KMS-11 (cell line): ENCODE data around the gene NFKBIB.

ENCODE experiments used
- H2AFZ ChIP-seq: fragments of 200-600 bp; sonication (generic); 2 replicates; pipeline ENCODE4 v1.6.1; 2016; ENCODE audit warnings: antibody characterized with exemption, mixed run types, low read depth
- H3K27ac ChIP-seq: fragments of 200-600 bp; sonication (generic); 2 replicates; pipeline ENCODE4 v1.6.1; 2016; ENCODE audit warnings: mild to moderate bottlenecking, mixed run types
- H3K27me3 ChIP-seq: fragments of 200-600 bp; sonication (generic); 2 replicates; pipeline ENCODE4 v1.6.1; 2017; ENCODE audit warnings: mild to moderate bottlenecking, low read depth, mixed run types, moderate library complexity; ENCODE audit not compliant: insufficient read depth
- H3K36me3 ChIP-seq: fragments of 200-600 bp; sonication (generic); 2 replicates; pipeline ENCODE4 v1.6.1; 2017; ENCODE audit warnings: mild to moderate bottlenecking, mixed run types; ENCODE audit not compliant: insufficient read depth
- H3K4me1 ChIP-seq: fragments of 200-600 bp; sonication (generic); 2 replicates; pipeline ENCODE4 v1.6.1; 2016; ENCODE audit warnings: mild to moderate bottlenecking, low read depth, mixed run types; ENCODE audit not compliant: poor library complexity, severe bottlenecking
- H3K4me2 ChIP-seq: fragments of 200-600 bp; sonication (generic); 2 replicates; pipeline ENCODE4 v1.7.0; 2016; ENCODE audit warnings: mild to moderate bottlenecking, mixed run types
- H3K4me3 ChIP-seq: fragments of 200-600 bp; sonication (generic); IDR thresholded peaks from 2 replicates; pipeline ENCODE4 v1.6.1; 2017; ENCODE audit warnings: low read depth, low read length, mixed read lengths; ENCODE audit not compliant: insufficient read depth
- H3K79me2 ChIP-seq: fragments of 200-600 bp; sonication (generic); 2 replicates; pipeline ENCODE4 v1.6.1; 2016; ENCODE audit warnings: low read depth, mixed run types; ENCODE audit not compliant: insufficient read depth
- H3K9ac ChIP-seq: fragments of 200-600 bp; sonication (generic); 2 replicates; pipeline ENCODE4 v1.6.1; 2016; ENCODE audit warnings: mild to moderate bottlenecking, mixed run types
- H4K20me1 ChIP-seq: fragments of 200-600 bp; sonication (generic); 2 replicates; pipeline ENCODE4 v1.6.1; 2016; ENCODE audit warnings: mild to moderate bottlenecking, mixed run types; ENCODE audit not compliant: insufficient read depth
- TF ChIP-seq, protein P1 (sequence below): fragments of 200-600 bp; sonication (generic); conservative IDR thresholded peaks from 2 replicates; pipeline ENCODE4 v1.6.1; 2017; ENCODE audit warnings: low read depth, mild to moderate bottlenecking, antibody characterized with exemption, low read length, moderate library complexity, mixed read lengths

Gene NFKBIB

DNA sequence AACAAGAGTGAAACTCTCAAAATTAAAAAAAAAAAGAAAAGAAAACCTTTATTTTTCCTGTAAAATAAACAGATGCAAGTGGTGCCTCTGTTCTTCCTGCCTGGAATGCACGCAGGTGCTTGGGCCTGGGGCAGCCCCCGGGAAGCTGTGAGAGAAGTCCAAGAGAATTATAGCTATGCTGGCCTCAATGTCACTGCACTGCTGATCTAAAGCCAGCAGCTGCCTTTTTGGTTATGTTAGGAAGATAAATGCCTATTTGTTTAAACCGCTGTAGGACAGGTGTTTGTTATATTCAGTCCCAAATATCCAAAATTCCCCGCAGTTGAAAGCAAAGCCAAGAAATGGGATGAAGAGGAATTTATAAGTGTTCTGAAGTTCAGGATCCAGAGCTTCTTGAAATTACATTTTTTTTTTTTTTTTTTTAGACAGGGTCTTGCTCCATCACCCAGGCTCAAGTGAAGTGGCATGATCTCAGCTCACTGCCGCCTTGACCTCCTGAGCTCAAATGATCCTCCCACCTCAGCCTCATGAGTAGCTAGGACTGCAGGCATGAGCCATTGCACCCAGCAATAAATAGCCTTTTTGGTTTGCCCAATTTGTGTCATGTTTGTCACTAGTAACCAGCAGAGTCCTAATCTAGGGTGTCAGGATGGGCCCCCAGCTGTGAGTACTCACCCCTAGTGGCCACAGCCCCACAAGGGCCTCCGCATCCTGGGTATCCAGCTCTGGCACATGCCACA lies 23.9 kb upstream of the NFKBIB start:
- no peaks in the 10 kb centered on the region for H3K36me3 ChIP-seq
- H3K9ac ChIP-seq = no peak overlapping the region
- no peak overlapping the region for H3K27ac ChIP-seq
- H2AFZ ChIP-seq = no peak overlapping the region
- no peaks in the 10 kb centered on the region for H3K27me3 ChIP-seq
- H3K4me1 ChIP-seq = peaks cover 18% of the 10 kb centered on the region
- TF ChIP-seq, protein P1, sequence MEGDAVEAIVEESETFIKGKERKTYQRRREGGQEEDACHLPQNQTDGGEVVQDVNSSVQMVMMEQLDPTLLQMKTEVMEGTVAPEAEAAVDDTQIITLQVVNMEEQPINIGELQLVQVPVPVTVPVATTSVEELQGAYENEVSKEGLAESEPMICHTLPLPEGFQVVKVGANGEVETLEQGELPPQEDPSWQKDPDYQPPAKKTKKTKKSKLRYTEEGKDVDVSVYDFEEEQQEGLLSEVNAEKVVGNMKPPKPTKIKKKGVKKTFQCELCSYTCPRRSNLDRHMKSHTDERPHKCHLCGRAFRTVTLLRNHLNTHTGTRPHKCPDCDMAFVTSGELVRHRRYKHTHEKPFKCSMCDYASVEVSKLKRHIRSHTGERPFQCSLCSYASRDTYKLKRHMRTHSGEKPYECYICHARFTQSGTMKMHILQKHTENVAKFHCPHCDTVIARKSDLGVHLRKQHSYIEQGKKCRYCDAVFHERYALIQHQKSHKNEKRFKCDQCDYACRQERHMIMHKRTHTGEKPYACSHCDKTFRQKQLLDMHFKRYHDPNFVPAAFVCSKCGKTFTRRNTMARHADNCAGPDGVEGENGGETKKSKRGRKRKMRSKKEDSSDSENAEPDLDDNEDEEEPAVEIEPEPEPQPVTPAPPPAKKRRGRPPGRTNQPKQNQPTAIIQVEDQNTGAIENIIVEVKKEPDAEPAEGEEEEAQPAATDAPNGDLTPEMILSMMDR = no peak
- no peak overlapping the region for H3K4me3 ChIP-seq
- no peak overlapping the region for H3K4me2 ChIP-seq
- H3K79me2 ChIP-seq = no peaks in the 10 kb centered on the region
- no peaks in the 10 kb centered on the region for H4K20me1 ChIP-seq

DNA sequence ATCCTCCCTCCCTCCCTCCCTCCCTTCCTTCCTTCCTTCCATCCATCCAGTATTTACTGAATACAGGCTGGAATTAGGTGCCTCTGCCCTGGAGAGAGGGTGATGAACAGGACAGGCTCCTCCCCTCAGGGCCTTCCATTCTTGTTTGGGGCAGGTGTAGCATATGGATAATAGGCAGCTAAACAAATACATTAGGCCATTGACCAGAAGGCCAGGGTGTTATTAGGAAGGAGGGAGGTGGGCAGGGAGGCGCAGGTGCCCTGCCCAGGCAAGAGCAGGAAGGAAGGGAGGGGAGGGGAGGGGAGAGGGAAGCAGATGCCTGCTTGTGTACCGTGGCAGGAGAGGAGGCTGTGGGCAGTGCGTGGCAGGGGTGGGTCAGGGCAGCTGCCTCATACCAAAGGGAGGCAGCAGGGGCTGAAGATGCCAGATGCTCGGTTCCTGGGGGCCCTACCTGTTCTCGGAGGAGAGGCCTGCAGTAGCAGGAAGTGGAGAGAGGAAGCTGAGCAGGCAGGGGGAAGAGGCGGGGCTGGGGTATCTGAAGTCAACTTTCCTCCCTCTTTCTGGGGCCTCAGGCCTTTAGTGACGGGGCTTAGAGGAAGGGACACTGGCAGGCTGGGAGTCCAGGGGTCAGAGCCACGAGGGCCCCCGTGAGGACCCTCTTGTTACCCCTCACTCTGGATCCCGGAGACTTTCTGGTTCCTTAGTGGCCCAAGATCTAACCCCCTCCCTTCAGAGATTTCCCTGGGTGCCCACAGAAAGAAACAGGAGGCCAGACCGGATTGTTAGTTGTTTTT lies 21.8 kb upstream of the NFKBIB start, which contains the start of gene RINL:
Gene RINL (minus strand): TSS at position 495 of the 794 bp plus-strand sequence. CDS start 1,533 bp downstream, outside the sequence.
- peak within 1 kb of the TSS; percentile 51 for H3K9ac ChIP-seq
- H3K27me3 ChIP-seq = no peaks in the 10 kb centered on the region
- no peaks in the 10 kb centered on the region for H3K36me3 ChIP-seq
- TF ChIP-seq, protein P1 = no peak
- no peaks in the 10 kb centered on the region for H4K20me1 ChIP-seq
- H3K27ac ChIP-seq = peak within 1 kb of the TSS; percentile 55
- no peaks in the 10 kb centered on the region for H3K79me2 ChIP-seq
- peak within 1 kb of the TSS; percentile 72 for H2AFZ ChIP-seq
- H3K4me3 ChIP-seq = no peak within 1 kb of the TSS
- H3K4me1 ChIP-seq = peaks cover 18% of the 10 kb centered on the region
- H3K4me2 ChIP-seq = peak within 1 kb of the TSS; percentile 67

DNA sequence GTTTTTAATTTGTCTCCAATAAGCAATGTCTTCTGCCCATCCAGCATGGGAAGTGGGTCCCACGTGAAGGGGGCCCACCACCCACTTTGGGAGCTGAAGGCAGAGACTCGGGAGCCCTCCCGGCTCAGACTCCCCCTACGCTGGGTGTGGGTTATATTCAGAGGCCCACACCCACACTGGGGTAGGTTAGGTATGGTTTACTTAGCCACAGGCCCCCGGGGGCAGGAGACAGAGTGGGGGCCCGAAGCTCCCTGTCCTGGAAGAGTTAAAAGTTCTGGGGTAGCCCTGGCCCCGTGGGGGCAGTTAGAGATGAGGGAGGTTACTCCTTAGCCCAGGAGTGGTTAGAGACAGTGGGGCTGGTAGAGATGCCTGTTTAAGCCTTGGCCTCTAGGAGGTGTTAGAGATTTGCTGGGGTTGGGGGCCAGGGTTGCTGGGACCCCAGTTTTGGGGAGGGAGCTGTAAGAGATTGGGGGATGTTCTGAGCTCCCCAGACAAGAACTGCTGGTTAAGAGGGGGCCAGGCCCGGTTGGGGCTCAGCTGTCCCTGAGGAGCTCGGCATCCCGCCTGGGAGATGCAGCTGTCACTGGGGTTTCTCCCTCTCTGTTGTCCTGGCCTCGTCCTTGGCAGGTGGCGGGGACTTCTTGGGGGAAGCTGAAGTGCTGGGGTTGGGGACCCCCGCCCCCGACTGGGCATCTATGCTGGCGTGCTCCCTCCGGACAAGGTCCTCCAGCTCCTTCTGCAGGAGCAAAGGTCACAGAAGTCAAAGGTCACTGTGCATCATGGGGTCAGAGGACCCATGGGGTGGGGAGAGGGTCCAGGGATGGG lies 21.0 kb upstream of the NFKBIB start:
- no peak overlapping the region for H3K4me3 ChIP-seq
- TF ChIP-seq, protein P1 = no peak
- peak overlapping the region; percentile 72; the same call in 1 of the 2 replicates for H2AFZ ChIP-seq
- peak overlapping the region; percentile 55 for H3K27ac ChIP-seq
- H3K27me3 ChIP-seq = no peaks in the 10 kb centered on the region
- H3K4me1 ChIP-seq = peaks cover 18% of the 10 kb centered on the region
- peak overlapping the region; percentile 51 for H3K9ac ChIP-seq
- no peaks in the 10 kb centered on the region for H3K36me3 ChIP-seq
- peak overlapping the region; percentile 67 for H3K4me2 ChIP-seq
- H3K79me2 ChIP-seq = no peaks in the 10 kb centered on the region
- no peaks in the 10 kb centered on the region for H4K20me1 ChIP-seq

DNA sequence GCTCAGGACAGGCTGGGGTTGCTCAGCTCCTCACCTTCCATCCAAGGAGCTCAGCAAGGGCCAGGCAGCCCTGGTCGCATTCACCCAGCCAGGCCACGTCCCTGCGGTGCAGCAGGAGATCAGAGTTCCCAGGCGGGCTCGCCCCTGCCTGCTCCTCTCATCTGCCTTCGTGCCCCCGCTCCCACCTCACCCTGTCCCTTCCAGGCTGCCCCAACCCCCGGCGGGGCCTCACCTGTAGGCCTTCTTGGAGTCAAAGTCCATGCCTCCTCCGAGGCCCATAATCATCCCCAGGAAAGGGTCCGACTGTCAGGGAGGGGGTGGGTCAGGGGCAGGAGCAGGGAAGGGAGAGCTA lies 20.4 kb upstream of the NFKBIB start:
- peaks cover 18% of the 10 kb centered on the region for H3K4me1 ChIP-seq
- no peak overlapping the region for H2AFZ ChIP-seq
- no peaks in the 10 kb centered on the region for H4K20me1 ChIP-seq
- TF ChIP-seq, protein P1 = no peak
- no peaks in the 10 kb centered on the region for H3K36me3 ChIP-seq
- no peak overlapping the region for H3K9ac ChIP-seq
- no peak overlapping the region for H3K4me3 ChIP-seq
- H3K79me2 ChIP-seq = no peaks in the 10 kb centered on the region
- H3K27ac ChIP-seq = no peak overlapping the region
- H3K27me3 ChIP-seq = no peaks in the 10 kb centered on the region
- H3K4me2 ChIP-seq = peak overlapping the region; percentile 67; the same call in 1 of the 2 replicates
